ENCODE data around the gene SLBP. TPM values are rescaled to one million over a fixed set of nuclear protein-coding genes. Genes with fewer than 3 reads are reported as not detected.

SLBP gene
- total and polyA plus RNA-seq, 10 of the 15 experiments (the other 5 are each of a cell fraction or from before 2014, with no cell fraction given), result 94.4 to 278 (median 158) TPM

DNA sequence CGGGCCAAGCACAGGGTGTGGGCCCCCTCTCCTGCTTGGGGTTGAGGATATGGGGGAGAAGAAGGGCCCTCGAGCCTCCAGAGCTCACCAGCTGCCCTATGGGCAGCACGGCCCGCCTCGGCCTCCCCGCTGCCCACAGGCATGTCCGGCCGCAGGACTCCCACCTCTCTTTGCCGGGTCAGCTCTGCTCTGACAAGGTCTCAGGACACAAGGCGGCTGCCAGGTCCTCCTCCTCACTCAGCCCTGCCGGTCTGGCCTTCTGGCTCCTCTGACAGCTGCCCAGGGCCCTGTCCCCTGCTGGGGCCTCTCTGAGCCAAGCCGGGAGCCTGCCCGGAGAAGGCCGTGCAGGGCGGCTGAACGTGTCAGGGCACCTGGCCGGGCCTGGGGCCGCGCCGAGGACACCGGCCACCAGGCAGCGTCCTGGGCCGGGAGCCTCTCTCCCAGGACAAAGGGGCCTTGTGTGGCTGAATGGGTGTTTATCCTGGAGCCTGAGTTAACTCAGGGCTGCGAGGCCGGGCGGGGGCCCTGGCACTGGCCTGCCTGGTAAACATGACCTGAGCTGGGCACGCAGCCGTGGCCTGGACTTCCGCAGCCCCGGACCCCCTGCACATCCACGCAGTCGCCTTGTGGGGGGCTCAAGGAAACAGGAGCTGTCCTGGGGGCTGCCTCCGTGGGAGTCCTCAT, 34.9 kb upstream of the SLBP start:
- DNase-seq (ENCODE audit: low read depth, low spot score), result no peak
- 58% methylated on average over 28 of the region's 33 CpGs for WGBS (ENCODE audit: insufficient coverage, insufficient replicate concordance, low lambda C conversion rate, missing lambda C conversion rate)
- SMC1A ChIA-PET (ENCODE audit: uncharacterized antibody, unreplicated experiment), result interaction anchor here (1.1 to 1.8 kb wide), 2 partner anchors 68 to 152 kb away, joined by 3 to 9 read pairs; no protein-coding TSS in a partner anchor
- Histone ChIP-seq H3K79me2 (ENCODE audit: control insufficient read depth, insufficient read depth, low read length) (no peaks in the 10 kb centered on the region), H3K4me1 (ENCODE audit: control insufficient read depth, insufficient read depth, low read length) (no peaks in the 10 kb centered on the region), H2AFZ (ENCODE audit: control insufficient read depth, low read depth, low read length) (no peak overlapping the region), H3K27ac (ENCODE audit: control insufficient read depth, insufficient read depth) (no peak overlapping the region), H3K4me2 (ENCODE audit: control insufficient read depth, insufficient read depth) (no peak overlapping the region), H3K9me3 (replicated peaks; ENCODE audit: control insufficient read depth, insufficient read depth, low read length) (no peaks in the 10 kb centered on the region), H3K4me3 (no peak overlapping the region), H3K27me3 (replicated peaks in 1 of 2; ENCODE audit: control insufficient read depth in 2 of 2, insufficient read depth in 2 of 2, low read length in 1 of 2) (no peaks in the 10 kb centered on the region), H3K36me3 (ENCODE audit: control insufficient read depth in 2 of 2, insufficient read depth in 2 of 2, low read length in 1 of 2) (peaks cover 5 to 14% of the 10 kb centered on the region in 2 experiments; a peak in 3 of 4 replicates), H3K9ac (ENCODE audit: control insufficient read depth, insufficient read depth, low read length) (no peak overlapping the region), H4K20me1 (ENCODE audit: control insufficient read depth, insufficient read depth) (no peaks in the 10 kb centered on the region)
- in situ Hi-C loops (cut with MboI) (no loop called here), intact Hi-C loops (cut with micrococcal nuclease; ENCODE audit: unreplicated experiment) (loop anchor here (1.0 to 5.0 kb wide), 2 partner anchors 63 to 440 kb away; no protein-coding TSS in a partner anchor)
- BruUV-seq (replicated peaks), result no TSS peak
- FAIRE-seq, result no peak
- RAD21 ChIA-PET (ENCODE audit: unreplicated experiment), result interaction anchor here (0.9 to 2.2 kb wide), 3 partner anchors 62 to 153 kb away, joined by 3 to 20 read pairs (median 12); no protein-coding TSS in a partner anchor
- CTCF ChIA-PET, result interaction anchor here (0.5 to 5.1 kb wide), 9 partner anchors 28 to 457 kb away, joined by 3 to 60 read pairs (median 5); no protein-coding TSS in a partner anchor
- POLR2A ChIA-PET, result no interaction called here
- no peak for ATAC-seq
- TF ChIP-seq ZNF207 (IDR thresholded peaks at IDR 0.05; ENCODE audit: borderline replicate concordance) (no peak), ZNF622 (IDR thresholded peaks at IDR 0.05) (no peak), SRF (IDR thresholded peaks at IDR 0.05; ENCODE audit: low read depth in 2 of 2, low read length in 2 of 2) (no peak), NR2C1 (IDR thresholded peaks at IDR 0.05) (no peak), JUNB (IDR thresholded peaks at IDR 0.05) (no peak), SREBF2 (IDR thresholded peaks at IDR 0.05; ENCODE audit: low read length) (no peak), ZZZ3 (IDR thresholded peaks at IDR 0.05; ENCODE audit: control insufficient read depth, insufficient read length, low read depth) (no peak), RUNX3 (IDR thresholded peaks at IDR 0.05; ENCODE audit: low read length) (no peak), CEBPB (IDR thresholded peaks at IDR 0.05; ENCODE audit: borderline replicate concordance in 1 of 2, low read depth in 2 of 2, low read length in 2 of 2) (no peak), MTA2 (IDR thresholded peaks at IDR 0.05; ENCODE audit: low read depth) (no peak), SPI1 (IDR thresholded peaks at IDR 0.05; ENCODE audit: borderline replicate concordance, insufficient read depth, low read depth, low read length) (no peak), ZNF592 (IDR thresholded peaks at IDR 0.05) (no peak), TARDBP (IDR thresholded peaks at IDR 0.05; ENCODE audit: borderline replicate concordance) (no peak), TAF1 (IDR thresholded peaks at IDR 0.05; ENCODE audit: borderline replicate concordance, low read depth, low read length) (no peak)
- TF ChIP-seq, protein P1, sequence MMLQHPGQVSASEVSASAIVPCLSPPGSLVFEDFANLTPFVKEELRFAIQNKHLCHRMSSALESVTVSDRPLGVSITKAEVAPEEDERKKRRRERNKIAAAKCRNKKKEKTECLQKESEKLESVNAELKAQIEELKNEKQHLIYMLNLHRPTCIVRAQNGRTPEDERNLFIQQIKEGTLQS (IDR thresholded peaks at IDR 0.05; ENCODE audit: borderline replicate concordance, extremely low read depth, low read depth, low read length), result no peak
- TF ChIP-seq, protein P2, sequence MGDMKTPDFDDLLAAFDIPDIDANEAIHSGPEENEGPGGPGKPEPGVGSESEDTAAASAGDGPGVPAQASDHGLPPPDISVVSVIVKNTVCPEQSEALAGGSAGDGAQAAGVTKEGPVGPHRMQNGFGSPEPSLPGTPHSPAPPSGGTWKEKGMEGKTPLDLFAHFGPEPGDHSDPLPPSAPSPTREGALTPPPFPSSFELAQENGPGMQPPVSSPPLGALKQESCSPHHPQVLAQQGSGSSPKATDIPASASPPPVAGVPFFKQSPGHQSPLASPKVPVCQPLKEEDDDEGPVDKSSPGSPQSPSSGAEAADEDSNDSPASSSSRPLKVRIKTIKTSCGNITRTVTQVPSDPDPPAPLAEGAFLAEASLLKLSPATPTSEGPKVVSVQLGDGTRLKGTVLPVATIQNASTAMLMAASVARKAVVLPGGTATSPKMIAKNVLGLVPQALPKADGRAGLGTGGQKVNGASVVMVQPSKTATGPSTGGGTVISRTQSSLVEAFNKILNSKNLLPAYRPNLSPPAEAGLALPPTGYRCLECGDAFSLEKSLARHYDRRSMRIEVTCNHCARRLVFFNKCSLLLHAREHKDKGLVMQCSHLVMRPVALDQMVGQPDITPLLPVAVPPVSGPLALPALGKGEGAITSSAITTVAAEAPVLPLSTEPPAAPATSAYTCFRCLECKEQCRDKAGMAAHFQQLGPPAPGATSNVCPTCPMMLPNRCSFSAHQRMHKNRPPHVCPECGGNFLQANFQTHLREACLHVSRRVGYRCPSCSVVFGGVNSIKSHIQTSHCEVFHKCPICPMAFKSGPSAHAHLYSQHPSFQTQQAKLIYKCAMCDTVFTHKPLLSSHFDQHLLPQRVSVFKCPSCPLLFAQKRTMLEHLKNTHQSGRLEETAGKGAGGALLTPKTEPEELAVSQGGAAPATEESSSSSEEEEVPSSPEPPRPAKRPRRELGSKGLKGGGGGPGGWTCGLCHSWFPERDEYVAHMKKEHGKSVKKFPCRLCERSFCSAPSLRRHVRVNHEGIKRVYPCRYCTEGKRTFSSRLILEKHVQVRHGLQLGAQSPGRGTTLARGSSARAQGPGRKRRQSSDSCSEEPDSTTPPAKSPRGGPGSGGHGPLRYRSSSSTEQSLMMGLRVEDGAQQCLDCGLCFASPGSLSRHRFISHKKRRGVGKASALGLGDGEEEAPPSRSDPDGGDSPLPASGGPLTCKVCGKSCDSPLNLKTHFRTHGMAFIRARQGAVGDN (IDR thresholded peaks at IDR 0.05), result no peak

Data from GM12878 (cell line).